Measurements from ENCODE around the gene DLG1. TPM values are rescaled to one million over a fixed set of nuclear protein-coding genes. Genes with fewer than 3 reads are reported as not detected.
"Not testable (repeated sequence)": the region's sequence is repeated elsewhere in the genome, so short reads cannot be mapped to it uniquely, and the experiment has no call there.

DLG1 gene
- total RNA-seq, 1 donor from 2014 or later = 62.1 TPM

DNA sequence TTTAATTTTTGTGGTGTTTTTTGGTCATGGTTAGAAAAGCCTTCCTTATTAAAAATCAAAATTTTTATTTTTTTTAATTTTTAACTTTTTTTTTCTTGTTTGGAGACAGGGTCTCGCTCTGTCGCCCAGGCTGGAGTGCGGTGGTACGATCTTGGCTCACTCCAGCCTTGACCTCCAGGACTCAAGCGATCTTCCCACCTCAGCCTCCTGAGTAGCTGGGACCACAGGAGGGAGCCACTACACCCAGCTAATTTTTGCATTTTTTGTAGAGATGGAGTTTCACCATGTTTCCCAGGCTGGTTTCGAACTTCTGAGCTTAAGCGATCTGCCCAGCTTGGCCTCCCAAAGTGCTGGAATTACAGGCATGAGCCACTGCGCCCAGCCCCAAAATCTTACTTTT is 21.6 kb downstream of the DLG1 start:
- H3K4me3 ChIP-seq (ENCODE audit: low read length in 3 of 3); H3K27me3 ChIP-seq (ENCODE audit: control insufficient read depth in 3 of 3, insufficient read depth in 3 of 3, low read length in 3 of 3); H3K4me1 ChIP-seq (ENCODE audit: control insufficient read depth in 3 of 3, insufficient read depth in 3 of 3, low read length in 3 of 3); H3K9me3 ChIP-seq (ENCODE audit: control insufficient read depth in 3 of 3, low read length in 3 of 3); H3K9ac ChIP-seq (ENCODE audit: low read depth in 1 of 3, low read length in 3 of 3); H3K36me3 ChIP-seq (ENCODE audit: control insufficient read depth in 3 of 3, insufficient read depth in 3 of 3, low read length in 3 of 3); H3K27ac ChIP-seq (ENCODE audit: low read depth, low read length): not testable (repeated sequence)

DNA sequence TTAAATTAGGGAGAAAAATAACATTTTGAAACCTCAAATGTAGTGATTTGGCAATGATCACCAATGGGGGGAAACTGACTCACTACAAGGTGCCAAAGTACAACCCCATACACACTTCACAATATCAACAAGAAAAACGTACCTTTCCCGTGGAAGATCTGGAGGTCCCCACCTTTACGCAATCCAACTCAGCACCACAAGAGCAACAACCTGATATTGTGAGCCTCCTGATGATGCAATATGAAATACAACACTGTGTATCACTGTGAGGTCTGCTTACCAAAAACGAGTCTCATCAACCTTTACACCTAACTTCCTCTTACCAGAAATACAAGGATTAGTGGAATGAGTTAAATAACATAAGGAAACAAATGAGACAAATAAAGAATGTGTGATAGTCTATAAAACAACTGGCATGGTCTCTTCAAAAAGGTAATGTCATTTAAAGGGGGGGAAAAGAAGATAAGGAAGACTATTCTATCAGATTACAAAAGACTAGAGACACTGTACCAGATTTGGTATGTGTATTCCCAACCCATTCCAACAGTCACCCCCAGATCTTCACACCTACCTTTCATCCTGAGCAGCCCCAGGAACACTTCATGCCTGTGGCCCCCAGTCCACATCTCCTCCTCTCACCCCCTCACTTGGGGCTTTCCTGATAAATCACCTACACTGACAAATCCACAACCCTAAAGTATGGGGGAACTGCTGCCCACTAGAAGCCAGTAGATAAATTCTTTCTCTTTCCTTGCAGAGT is 27.7 kb downstream of the DLG1 start:
- Histone ChIP-seq H3K36me3 (ENCODE audit: control insufficient read depth in 3 of 3, insufficient read depth in 3 of 3, low read length in 3 of 3) (no peaks in the 10 kb centered on the region), H3K4me1 (ENCODE audit: control insufficient read depth in 3 of 3, insufficient read depth in 3 of 3, low read length in 3 of 3) (peaks cover 8 to 17% (median 9%) of the 10 kb centered on the region in 3 donors), H3K4me3 (ENCODE audit: low read length in 3 of 3) (no peak overlapping the region), H3K27me3 (ENCODE audit: control insufficient read depth in 3 of 3, insufficient read depth in 3 of 3, low read length in 3 of 3) (no peaks in the 10 kb centered on the region), H3K9me3 (ENCODE audit: control insufficient read depth in 3 of 3, low read length in 3 of 3) (no peaks in the 10 kb centered on the region), H3K9ac (ENCODE audit: low read depth in 1 of 3, low read length in 3 of 3) (no peak overlapping the region), H3K27ac (ENCODE audit: low read depth, low read length) (no peak overlapping the region)

DNA sequence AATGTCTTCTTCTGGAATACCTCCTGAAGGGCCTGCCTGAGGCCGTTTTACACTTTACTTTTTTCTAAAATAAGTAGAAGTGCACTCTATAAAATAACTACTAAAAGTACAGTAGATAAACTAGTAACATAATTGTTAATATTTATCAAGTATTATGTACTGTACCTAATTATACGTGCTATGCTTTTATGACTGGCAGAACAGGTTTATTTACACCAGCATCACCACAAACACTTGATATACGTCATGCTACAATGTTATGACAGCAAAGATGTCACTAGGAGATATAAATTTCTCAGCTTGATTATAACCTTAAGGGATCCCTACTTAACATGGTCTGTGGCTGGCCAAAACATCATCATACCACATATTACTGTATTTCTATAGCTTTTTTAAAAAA is 29.4 kb downstream of the DLG1 start:
- no peak overlapping the region for H3K4me3 ChIP-seq (ENCODE audit: low read length in 3 of 3)
- H3K36me3 ChIP-seq (ENCODE audit: control insufficient read depth in 3 of 3, insufficient read depth in 3 of 3, low read length in 3 of 3) = no peaks in the 10 kb centered on the region
- no peak overlapping the region for H3K27ac ChIP-seq (ENCODE audit: low read depth, low read length)
- peaks cover 8 to 15% (median 9%) of the 10 kb centered on the region in 3 donors for H3K4me1 ChIP-seq (ENCODE audit: control insufficient read depth in 3 of 3, insufficient read depth in 3 of 3, low read length in 3 of 3)
- no peaks in the 10 kb centered on the region for H3K27me3 ChIP-seq (ENCODE audit: control insufficient read depth in 3 of 3, insufficient read depth in 3 of 3, low read length in 3 of 3)
- H3K9me3 ChIP-seq (ENCODE audit: control insufficient read depth in 3 of 3, low read length in 3 of 3) = no peaks in the 10 kb centered on the region
- no peak overlapping the region for H3K9ac ChIP-seq (ENCODE audit: low read depth in 1 of 3, low read length in 3 of 3)

DNA sequence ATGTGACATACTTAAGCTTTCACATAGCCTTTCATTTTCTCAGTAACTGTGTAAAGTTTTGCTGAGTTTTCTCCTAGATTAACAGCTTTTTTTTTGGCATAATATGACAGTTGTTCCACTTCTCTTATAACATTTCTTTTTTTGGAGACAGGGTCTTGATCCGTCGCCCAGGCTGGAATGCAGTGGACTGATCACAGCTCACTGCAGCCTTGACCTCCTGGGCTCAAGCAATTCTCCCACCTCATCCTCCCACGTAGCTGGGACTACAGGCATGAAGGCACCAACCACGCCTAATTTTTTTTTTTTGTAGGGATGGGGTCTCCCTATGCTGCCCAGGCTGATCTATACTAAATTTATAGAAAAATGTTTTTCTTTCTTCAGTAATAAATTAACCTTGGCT is 30.1 kb downstream of the DLG1 start:
- H3K36me3 ChIP-seq (ENCODE audit: control insufficient read depth in 3 of 3, insufficient read depth in 3 of 3, low read length in 3 of 3) = no peaks in the 10 kb centered on the region
- no peak overlapping the region for H3K4me3 ChIP-seq (ENCODE audit: low read length in 3 of 3)
- H3K9me3 ChIP-seq (ENCODE audit: control insufficient read depth in 3 of 3, low read length in 3 of 3) = no peaks in the 10 kb centered on the region
- H3K27me3 ChIP-seq (ENCODE audit: control insufficient read depth in 3 of 3, insufficient read depth in 3 of 3, low read length in 3 of 3) = no peaks in the 10 kb centered on the region
- peaks cover 8 to 15% (median 9%) of the 10 kb centered on the region in 3 donors for H3K4me1 ChIP-seq (ENCODE audit: control insufficient read depth in 3 of 3, insufficient read depth in 3 of 3, low read length in 3 of 3)
- peak overlapping the region in 1 of 3 donors; percentile 36 for H3K9ac ChIP-seq (ENCODE audit: low read depth in 1 of 3, low read length in 3 of 3)
- peak overlapping the region; percentile 26 for H3K27ac ChIP-seq (ENCODE audit: low read depth, low read length)

DNA sequence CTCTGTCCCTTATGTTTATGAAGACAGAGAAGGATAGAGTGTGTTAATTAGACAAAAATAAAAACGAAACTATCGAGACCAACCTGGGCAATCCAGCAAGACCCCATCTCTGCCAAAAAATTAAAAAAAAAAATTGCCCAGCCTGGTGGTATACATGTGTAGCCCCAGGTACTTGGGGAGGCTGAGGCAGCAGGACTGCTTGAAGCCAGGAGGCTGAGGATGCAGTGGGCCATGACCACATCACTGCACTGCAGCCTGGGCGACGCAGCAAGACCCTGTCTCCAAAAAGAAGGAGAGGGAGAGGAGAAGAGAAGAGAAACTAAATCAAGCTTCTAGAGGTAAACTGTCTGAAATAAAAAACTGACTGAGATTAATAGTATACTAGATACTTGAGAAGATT is 32.1 kb downstream of the DLG1 start:
- no peak overlapping the region for H3K27ac ChIP-seq (ENCODE audit: low read depth, low read length)
- peaks cover 6 to 15% (median 8%) of the 10 kb centered on the region in 3 donors for H3K4me1 ChIP-seq (ENCODE audit: control insufficient read depth in 3 of 3, insufficient read depth in 3 of 3, low read length in 3 of 3)
- H3K4me3 ChIP-seq (ENCODE audit: low read length in 3 of 3) = no peak overlapping the region
- no peaks in the 10 kb centered on the region for H3K27me3 ChIP-seq (ENCODE audit: control insufficient read depth in 3 of 3, insufficient read depth in 3 of 3, low read length in 3 of 3)
- no peaks in the 10 kb centered on the region for H3K36me3 ChIP-seq (ENCODE audit: control insufficient read depth in 3 of 3, insufficient read depth in 3 of 3, low read length in 3 of 3)
- H3K9me3 ChIP-seq (ENCODE audit: control insufficient read depth in 3 of 3, low read length in 3 of 3) = no peaks in the 10 kb centered on the region
- no peak overlapping the region for H3K9ac ChIP-seq (ENCODE audit: low read depth in 1 of 3, low read length in 3 of 3)

DNA sequence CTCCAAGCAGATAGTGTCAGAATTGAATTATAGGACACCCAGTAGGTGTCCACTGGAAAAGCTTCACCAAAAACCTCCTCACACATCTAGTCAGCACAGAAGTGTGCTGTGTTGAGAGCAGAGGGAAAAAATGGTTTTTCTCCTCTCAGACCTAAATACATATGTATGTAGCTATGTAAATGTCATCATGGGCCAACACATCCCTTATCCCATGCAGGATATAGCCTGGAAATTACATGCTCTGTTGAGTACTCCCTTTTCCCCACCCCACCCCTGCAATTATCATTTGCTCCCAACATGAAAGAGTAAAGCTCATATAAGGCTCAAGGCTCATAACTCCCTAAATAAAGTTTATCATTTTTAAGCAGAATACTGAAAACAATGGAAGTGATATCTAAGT is 35.7 kb downstream of the DLG1 start:
- H3K27me3 ChIP-seq (ENCODE audit: control insufficient read depth in 3 of 3, insufficient read depth in 3 of 3, low read length in 3 of 3) = no peaks in the 10 kb centered on the region
- no peak overlapping the region for H3K27ac ChIP-seq (ENCODE audit: low read depth, low read length)
- H3K9me3 ChIP-seq (ENCODE audit: control insufficient read depth in 3 of 3, low read length in 3 of 3) = no peaks in the 10 kb centered on the region
- no peak overlapping the region for H3K9ac ChIP-seq (ENCODE audit: low read depth in 1 of 3, low read length in 3 of 3)
- H3K4me3 ChIP-seq (ENCODE audit: low read length in 3 of 3) = no peak overlapping the region
- H3K36me3 ChIP-seq (ENCODE audit: control insufficient read depth in 3 of 3, insufficient read depth in 3 of 3, low read length in 3 of 3) = no peaks in the 10 kb centered on the region
- peaks cover 2 to 4% (median 3%) of the 10 kb centered on the region in 3 donors for H3K4me1 ChIP-seq (ENCODE audit: control insufficient read depth in 3 of 3, insufficient read depth in 3 of 3, low read length in 3 of 3)

DNA sequence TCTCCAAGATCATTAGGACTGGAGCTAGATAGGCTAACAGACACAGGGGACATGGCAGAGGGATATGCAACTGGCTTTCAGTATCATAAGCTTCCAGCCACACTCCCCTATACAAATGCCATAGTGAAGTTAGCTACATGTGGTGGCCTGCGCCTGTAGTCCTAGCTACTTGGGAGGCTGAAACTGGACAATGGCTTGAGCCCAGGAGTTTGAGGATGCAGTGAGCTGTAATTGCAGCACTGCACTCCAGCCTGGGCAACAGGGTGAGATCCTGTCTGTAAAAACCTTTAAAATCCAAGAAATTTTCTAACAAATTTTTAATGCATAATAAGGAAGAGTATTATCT is 37.3 kb downstream of the DLG1 start:
- Histone ChIP-seq H3K9ac (ENCODE audit: low read depth in 1 of 3, low read length in 3 of 3) (no peak overlapping the region), H3K36me3 (ENCODE audit: control insufficient read depth in 3 of 3, insufficient read depth in 3 of 3, low read length in 3 of 3) (no peaks in the 10 kb centered on the region), H3K9me3 (ENCODE audit: control insufficient read depth in 3 of 3, low read length in 3 of 3) (no peaks in the 10 kb centered on the region), H3K27ac (ENCODE audit: low read depth, low read length) (no peak overlapping the region), H3K4me1 (ENCODE audit: control insufficient read depth in 3 of 3, insufficient read depth in 3 of 3, low read length in 3 of 3) (peaks cover 0 to 9% (median 4%) of the 10 kb centered on the region in 3 donors), H3K27me3 (ENCODE audit: control insufficient read depth in 3 of 3, insufficient read depth in 3 of 3, low read length in 3 of 3) (no peaks in the 10 kb centered on the region), H3K4me3 (ENCODE audit: low read length in 3 of 3) (no peak overlapping the region)

DNA sequence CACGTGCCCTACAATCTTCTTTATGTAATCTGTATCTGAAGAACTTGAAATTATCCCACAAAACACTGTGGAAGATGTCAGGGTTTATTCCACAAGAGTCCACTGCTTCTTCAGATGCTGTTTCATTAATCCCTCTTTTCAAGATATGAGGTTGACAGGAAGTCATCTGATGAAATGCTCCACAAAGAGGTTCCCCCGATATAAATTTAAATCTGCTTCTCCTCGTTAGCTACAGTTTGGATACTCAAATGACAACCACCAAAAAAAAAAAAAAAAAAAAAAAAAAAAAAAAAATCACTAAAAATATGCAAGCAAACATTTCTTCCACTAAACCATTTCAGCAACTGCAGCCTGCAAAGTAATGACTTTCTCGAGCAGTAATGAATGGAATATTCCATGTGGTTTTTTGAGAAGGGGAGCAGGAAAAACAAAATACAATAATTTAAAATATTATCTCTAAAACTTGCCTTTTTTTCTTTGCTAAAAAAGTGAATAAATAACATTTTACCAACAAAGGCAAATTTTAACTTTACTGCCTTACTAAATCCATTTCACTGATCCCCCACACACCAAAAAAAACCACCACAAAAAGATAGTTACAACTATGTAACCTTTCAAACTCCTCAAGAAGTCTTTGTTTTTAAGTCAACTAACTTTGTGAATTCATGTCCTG is 37.8 kb downstream of the DLG1 start:
- Histone ChIP-seq H3K9ac (ENCODE audit: low read depth in 1 of 3, low read length in 3 of 3) (no peak overlapping the region), H3K4me1 (ENCODE audit: control insufficient read depth in 3 of 3, insufficient read depth in 3 of 3, low read length in 3 of 3) (peaks cover 0 to 9% (median 4%) of the 10 kb centered on the region in 3 donors), H3K36me3 (ENCODE audit: control insufficient read depth in 3 of 3, insufficient read depth in 3 of 3, low read length in 3 of 3) (no peaks in the 10 kb centered on the region), H3K9me3 (ENCODE audit: control insufficient read depth in 3 of 3, low read length in 3 of 3) (no peaks in the 10 kb centered on the region), H3K4me3 (ENCODE audit: low read length in 3 of 3) (no peak overlapping the region), H3K27ac (ENCODE audit: low read depth, low read length) (no peak overlapping the region), H3K27me3 (ENCODE audit: control insufficient read depth in 3 of 3, insufficient read depth in 3 of 3, low read length in 3 of 3) (no peaks in the 10 kb centered on the region)

DNA sequence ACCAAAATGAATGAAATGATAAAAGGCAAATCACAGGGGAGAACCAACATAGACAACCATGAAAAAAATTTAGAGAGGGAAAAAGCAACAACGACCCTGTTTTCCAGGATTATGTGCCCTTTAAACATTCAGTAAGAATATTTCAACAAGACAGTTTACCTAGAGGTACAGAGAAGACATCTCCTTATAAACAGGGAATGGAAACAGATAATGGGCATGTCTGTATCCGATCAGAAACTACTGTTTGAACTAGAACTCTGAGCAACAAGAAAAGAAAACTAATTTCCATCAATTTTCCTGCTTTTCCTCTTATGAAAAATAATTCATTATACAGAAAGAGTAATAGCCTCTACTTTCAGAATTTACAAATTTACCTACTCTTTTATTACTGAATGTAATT is 39.3 kb downstream of the DLG1 start:
- no peak overlapping the region for H3K27ac ChIP-seq (ENCODE audit: low read depth, low read length)
- H3K36me3 ChIP-seq (ENCODE audit: control insufficient read depth in 3 of 3, insufficient read depth in 3 of 3, low read length in 3 of 3) = no peaks in the 10 kb centered on the region
- H3K27me3 ChIP-seq (ENCODE audit: control insufficient read depth in 3 of 3, insufficient read depth in 3 of 3, low read length in 3 of 3) = no peaks in the 10 kb centered on the region
- no peaks in the 10 kb centered on the region for H3K9me3 ChIP-seq (ENCODE audit: control insufficient read depth in 3 of 3, low read length in 3 of 3)
- H3K4me3 ChIP-seq (ENCODE audit: low read length in 3 of 3) = no peak overlapping the region
- no peak overlapping the region for H3K9ac ChIP-seq (ENCODE audit: low read depth in 1 of 3, low read length in 3 of 3)
- peaks cover 0 to 9% (median 4%) of the 10 kb centered on the region in 3 donors for H3K4me1 ChIP-seq (ENCODE audit: control insufficient read depth in 3 of 3, insufficient read depth in 3 of 3, low read length in 3 of 3)

DNA sequence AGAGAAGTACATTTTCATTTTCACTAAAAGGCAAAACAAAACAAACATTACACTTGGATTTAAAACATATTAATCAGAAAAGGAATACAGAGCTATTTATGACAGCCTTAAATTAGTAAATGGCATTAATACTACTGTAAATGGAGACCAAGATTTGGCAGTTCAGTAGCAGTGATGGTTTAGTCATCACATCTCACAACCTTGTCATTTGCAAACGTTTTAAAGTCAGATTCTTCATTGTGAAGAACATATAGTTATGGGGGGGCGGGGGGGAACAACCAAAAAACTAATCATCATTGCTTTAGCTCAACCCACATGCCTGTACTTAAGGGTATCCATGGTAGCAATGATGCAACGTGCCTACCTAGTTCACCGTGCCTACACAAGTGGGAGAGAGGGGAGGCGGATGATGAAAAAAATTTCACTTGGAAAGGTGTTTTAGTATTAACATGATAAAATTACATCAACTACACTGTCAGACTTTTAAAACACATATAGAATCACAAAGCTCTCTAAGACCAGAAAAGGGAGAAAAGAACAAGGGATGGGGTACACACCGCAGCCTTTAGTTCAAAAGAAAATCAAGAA is 40.1 kb downstream of the DLG1 start:
- Histone ChIP-seq H3K9me3 (ENCODE audit: control insufficient read depth in 3 of 3, low read length in 3 of 3) (no peaks in the 10 kb centered on the region), H3K27me3 (ENCODE audit: control insufficient read depth in 3 of 3, insufficient read depth in 3 of 3, low read length in 3 of 3) (no peaks in the 10 kb centered on the region), H3K4me3 (ENCODE audit: low read length in 3 of 3) (no peak overlapping the region), H3K36me3 (ENCODE audit: control insufficient read depth in 3 of 3, insufficient read depth in 3 of 3, low read length in 3 of 3) (no peaks in the 10 kb centered on the region), H3K4me1 (ENCODE audit: control insufficient read depth in 3 of 3, insufficient read depth in 3 of 3, low read length in 3 of 3) (peaks cover 0 to 9% (median 4%) of the 10 kb centered on the region in 3 donors), H3K9ac (ENCODE audit: low read depth in 1 of 3, low read length in 3 of 3) (no peak overlapping the region), H3K27ac (ENCODE audit: low read depth, low read length) (no peak overlapping the region)
